Upper lobe of right lung (tissue), 1 donor: ENCODE data around the gene HSD17B13. TPM values are rescaled to one million over a fixed set of nuclear protein-coding genes. Genes with fewer than 3 reads are reported as not detected.
"Not testable (repeated sequence)": the region's sequence is repeated elsewhere in the genome, so short reads cannot be mapped to it uniquely, and the experiment has no call there.

Experiments
- ATAC-seq: fragments of 200-7000 bp; cut with Tn5 transposase; one replicate; pipeline ENCODE4 v1.9.1; 2020; ENCODE audit warnings: mild to moderate bottlenecking, moderate library complexity
- DNase-seq: peaks from one replicate; pipeline ENCODE4 v3.0.0-alpha.2; 2020
- H3K27ac ChIP-seq: fragments of 200-600 bp; one replicate; pipeline ENCODE4 v1.8.0; 2022
- H3K27me3 ChIP-seq: fragments of 200-600 bp; one replicate; pipeline ENCODE4 v1.8.0; 2022; ENCODE audit warnings: mild to moderate bottlenecking
- H3K36me3 ChIP-seq: fragments of 200-600 bp; one replicate; pipeline ENCODE4 v1.8.0; 2022
- H3K4me1 ChIP-seq: fragments of 200-600 bp; one replicate; pipeline ENCODE4 v1.8.0; 2022
- H3K4me3 ChIP-seq: fragments of 200-600 bp; one replicate; pipeline ENCODE4 v1.8.0; 2022; ENCODE audit warnings: mild to moderate bottlenecking
- H3K9me3 ChIP-seq: fragments of 200-600 bp; one replicate; pipeline ENCODE4 v1.8.0; 2022
- CTCF ChIP-seq: fragments of 200-600 bp; IDR thresholded peaks from one replicate; pipeline ENCODE4 v1.8.0; 2022; ENCODE audit warnings: antibody characterized with exemption
- intact Hi-C: fragments of 100-400 bp; cut with DNase I; formaldehyde crosslinking; loops from one replicate; pipeline ENCODE4 v1.11.0; 2022
- total RNA-seq: library from RNA; stranded (reverse); fragmentation: NEBNext Ultra II Directional; extraction: Animal tissue kit (Norgen Biotek cat#: 25700); gene quantifications from one replicate; pipeline ENCODE4 v1.2.1, GENCODE V29; 2021
- donor health status: DM: no; HTN: yes; CAD: no; lungs with severe emphysema.

HSD17B13 gene
- total RNA-seq, 1 donor from 2014 or later = 1.7 TPM

- Histone ChIP-seq H3K4me3 (no peak overlapping the region), H3K27me3 (no peaks in the 10 kb centered on the region), H3K27ac (no peak overlapping the region), H3K36me3 (peaks cover 9% of the 10 kb centered on the region), H3K9me3 (peaks cover 18% of the 10 kb centered on the region), H3K4me1 (no peaks in the 10 kb centered on the region)
- no peak for DNase-seq
- intact Hi-C loops = no loop called here
- TF ChIP-seq CTCF = no peak
- no peak for ATAC-seq
Measured at GRCh38 chr4:87330761-87331160, 8.1 kb upstream of the HSD17B13 start.

- Histone ChIP-seq H3K36me3 (no peaks in the 10 kb centered on the region), H3K4me3 (no peak overlapping the region), H3K27ac (no peak overlapping the region), H3K27me3 (no peaks in the 10 kb centered on the region), H3K4me1 (no peaks in the 10 kb centered on the region), H3K9me3 (peaks cover 3% of the 10 kb centered on the region)
- ATAC-seq = no peak
- no peak for TF ChIP-seq CTCF
- intact Hi-C loops = no loop called here
- no peak for DNase-seq
Measured at GRCh38 chr4:87327136-87327535, 4.5 kb upstream of the HSD17B13 start.

GRCh38 chr4:87326460-87326859 lies 3.8 kb upstream of the HSD17B13 start:
- no peaks in the 10 kb centered on the region for H3K4me1 ChIP-seq
- no peak overlapping the region for H3K27ac ChIP-seq
- H3K4me3 ChIP-seq = no peak overlapping the region
- H3K36me3 ChIP-seq = no peaks in the 10 kb centered on the region
- no peaks in the 10 kb centered on the region for H3K9me3 ChIP-seq
- ATAC-seq (no peak), DNase-seq (no peak)
- no peaks in the 10 kb centered on the region for H3K27me3 ChIP-seq
- TF ChIP-seq CTCF = no peak
- intact Hi-C loops = no loop called here

- H3K9me3 ChIP-seq = no peaks in the 10 kb centered on the region
- H3K27me3 ChIP-seq = no peaks in the 10 kb centered on the region
- no peak for DNase-seq
- no peak overlapping the region for H3K27ac ChIP-seq
- no peak for TF ChIP-seq CTCF
- intact Hi-C loops = no loop called here
- H3K4me1 ChIP-seq = no peaks in the 10 kb centered on the region
- ATAC-seq = no peak
- no peak overlapping the region for H3K4me3 ChIP-seq
- H3K36me3 ChIP-seq = no peaks in the 10 kb centered on the region
Measured at GRCh38 chr4:87321888-87322287, 794 bp downstream of the HSD17B13 start.

- no peak overlapping the region for H3K27ac ChIP-seq
- H3K9me3 ChIP-seq = no peaks in the 10 kb centered on the region
- no peaks in the 10 kb centered on the region for H3K27me3 ChIP-seq
- H3K4me1 ChIP-seq = no peaks in the 10 kb centered on the region
- DNase-seq (no peak), ATAC-seq (peak; percentile 65)
- H3K36me3 ChIP-seq = peaks cover 4% of the 10 kb centered on the region
- H3K4me3 ChIP-seq = no peak overlapping the region
- TF ChIP-seq CTCF = no peak
- intact Hi-C loops = no loop called here
Measured at GRCh38 chr4:87317527-87317926, 5.2 kb downstream of the HSD17B13 start.

GRCh38 chr4:87316961-87317360 lies 5.7 kb downstream of the HSD17B13 start:
- Histone ChIP-seq H3K27ac (no peak overlapping the region), H3K27me3 (no peaks in the 10 kb centered on the region), H3K9me3 (no peaks in the 10 kb centered on the region), H3K4me3 (no peak overlapping the region), H3K36me3 (peaks cover 4% of the 10 kb centered on the region), H3K4me1 (no peaks in the 10 kb centered on the region)
- ATAC-seq (no peak), DNase-seq (no peak)
- TF ChIP-seq CTCF = no peak
- intact Hi-C loops = no loop called here

- H3K27ac ChIP-seq, ATAC-seq, H3K27me3 ChIP-seq, intact Hi-C loops, H3K9me3 ChIP-seq, H3K36me3 ChIP-seq, H3K4me3 ChIP-seq, DNase-seq, H3K4me1 ChIP-seq: not testable (repeated sequence)
Measured at GRCh38 chr4:87315000-87315399, 7.7 kb downstream of the HSD17B13 start.
